NK-92 (cell line): Measurements from ENCODE around the gene CAMLG.
"Not testable (repeated sequence)": the region's sequence is repeated elsewhere in the genome, so short reads cannot be mapped to it uniquely, and the experiment has no call there.

Experiments used
- DNase-seq: peaks from one replicate; lab custom pipeline; 2025; ENCODE audit not compliant: unreplicated experiment; lab: John Stamatoyannopoulos, UW

Gene CAMLG

GRCh38 chr5:134738133-134738962, at the start of gene CAMLG:
CAMLG (plus strand) TSS chr5:134738548; CDS start chr5:134738621, 73 bp downstream.
- DNase-seq, result peak; percentile 58

GRCh38 chr5:134690144-134690543, 48.2 kb upstream of the CAMLG start:
- not testable (repeated sequence) for DNase-seq

- no peak for DNase-seq
Measured at GRCh38 chr5:134692722-134693121, 45.6 kb upstream of the CAMLG start.

- no peak for DNase-seq
Measured at GRCh38 chr5:134708301-134708700, 30.0 kb upstream of the CAMLG start.

- DNase-seq, result no peak
Measured at GRCh38 chr5:134714120-134714519, 24.2 kb upstream of the CAMLG start.

GRCh38 chr5:134714541-134714940, 23.8 kb upstream of the CAMLG start:
- DNase-seq, result no peak

GRCh38 chr5:134715466-134715865, 22.9 kb upstream of the CAMLG start:
- not testable (repeated sequence) for DNase-seq

GRCh38 chr5:134724872-134725271, 13.5 kb upstream of the CAMLG start:
- DNase-seq, result no peak

GRCh38 chr5:134732819-134733218, 5.5 kb upstream of the CAMLG start:
- no peak for DNase-seq

- no peak for DNase-seq
Measured at GRCh38 chr5:134735243-134735642, 3.1 kb upstream of the CAMLG start.

GRCh38 chr5:134736173-134736812, 2.1 kb upstream of the CAMLG start:
- no peak for DNase-seq

GRCh38 chr5:134738963-134739661, 764 bp downstream of the CAMLG start:
- DNase-seq, result no peak

- DNase-seq, result no peak
Measured at GRCh38 chr5:134741052-134741451, 2.7 kb downstream of the CAMLG start.

- DNase-seq, result no peak
Measured at GRCh38 chr5:134742134-134742533, 3.8 kb downstream of the CAMLG start.

GRCh38 chr5:134749415-134749814, 11.1 kb downstream of the CAMLG start:
- DNase-seq, result no peak

- no peak for DNase-seq
Measured at GRCh38 chr5:134758176-134758503, 19.8 kb downstream of the CAMLG start.

GRCh38 chr5:134758504-134759341, 20.4 kb downstream of the CAMLG start, which contains the start of gene DDX46:
DDX46 (plus strand) TSS chr5:134758779; CDS start chr5:134758939, 160 bp downstream.
- DNase-seq, result peak; percentile 53

GRCh38 chr5:134767528-134768291, 29.4 kb downstream of the CAMLG start:
- not testable (repeated sequence) for DNase-seq

GRCh38 chr5:134769206-134769605, 30.9 kb downstream of the CAMLG start:
- no peak for DNase-seq

- no peak for DNase-seq
Measured at GRCh38 chr5:134772461-134773125, 34.2 kb downstream of the CAMLG start.
